HepG2 (cell line): ENCODE results near the gene DNAI4. TPM values are rescaled to one million over a fixed set of nuclear protein-coding genes. Genes with fewer than 3 reads are reported as not detected.

Experiments used
- AKNA ChIP-seq: sonication (generic); formaldehyde crosslinking; IDR thresholded peaks from 2 replicates; pipeline ENCODE4 v1.4.0; 2020; ENCODE audit warnings: missing genetic modification reagents, borderline replicate concordance
- ATF6 ChIP-seq: sonication (generic); formaldehyde crosslinking; conservative IDR thresholded peaks from 2 replicates; pipeline ENCODE4 v1.4.0; 2020; ENCODE audit warnings: missing genetic modification reagents
- HMGXB4 ChIP-seq, 2 experiments: sonication (generic) in 1 of 2; formaldehyde crosslinking in 1 of 2; IDR thresholded peaks; 2 replicates each; pipeline versions ENCODE4 v1.4.0 to v1.6.1; 2018 to 2020; ENCODE audit warnings: missing genetic modification reagents in 2 of 2, borderline replicate concordance in 1 of 2, low read depth in 1 of 2, mild to moderate bottlenecking in 1 of 2, missing biosample characterization in 1 of 2
- MAFF ChIP-seq: IDR thresholded peaks from 2 replicates; pipeline ENCODE4 v1.6.1; 2011; ENCODE audit warnings: low read depth, low read length, improper control_type of control experiment
- MAFG ChIP-seq: sonication (generic); formaldehyde crosslinking; IDR thresholded peaks from 2 replicates; pipeline ENCODE4 v1.5.1; 2020; ENCODE audit warnings: mild to moderate bottlenecking, missing genetic modification reagents
- RERE ChIP-seq: IDR thresholded peaks from 2 replicates; pipeline ENCODE4 v1.6.1; 2016; ENCODE audit warnings: low read depth, missing genetic modification reagents, missing compliant biosample characterization
- STAG1 ChIP-seq: sonication (generic); formaldehyde crosslinking; IDR thresholded peaks from 2 replicates; pipeline ENCODE4 v1.4.0; 2020; ENCODE audit warnings: missing genetic modification reagents
- TFAP4 ChIP-seq: sonication (generic); IDR thresholded peaks from 2 replicates; pipeline ENCODE4 v1.6.1; 2016; ENCODE audit warnings: low read depth, borderline replicate concordance
- ZBTB7B ChIP-seq: sonication (generic); formaldehyde crosslinking; IDR thresholded peaks from 2 replicates; pipeline ENCODE4 v1.4.0; 2020; ENCODE audit warnings: missing genetic modification reagents
- ZNF550 ChIP-seq: sonication (generic); formaldehyde crosslinking; IDR thresholded peaks from 2 replicates; pipeline ENCODE4 v1.4.0; 2020; ENCODE audit warnings: mild to moderate bottlenecking, missing genetic modification reagents, borderline replicate concordance
- ZNF781 ChIP-seq: sonication (generic); formaldehyde crosslinking; IDR thresholded peaks from 2 replicates; pipeline ENCODE4 v1.5.1; 2020; ENCODE audit warnings: borderline replicate concordance, mild to moderate bottlenecking, missing genetic modification reagents; ENCODE audit errors: not compliant biosample characterization
- polyA plus RNA-seq, 8 experiments: library from polyadenylated mRNA; depleted of rRNA in 3 of 8; stranded (reverse) in 7 of 8; unstranded in 1 of 8; fragments of >200 nt; fragmentation: Illumina TruSeq in 4 of 8; extraction: Trizol in 4 of 8; gene quantifications; 2 replicates each; pipeline versions ENCODE4 v1.2.1 to v1.2.3, GENCODE V29; 2011 to 2016; ENCODE audit warnings: low read depth in 4 of 8, missing spikeins in 1 of 8, mixed read lengths in 1 of 8; ENCODE audit not compliant: insufficient read depth in 1 of 8
- total RNA-seq, 5 experiments: library from RNA; depleted of rRNA; stranded (reverse); fragments of >200 nt; fragmentation: Illumina TruSeq; extraction: Trizol; gene quantifications; 2 replicates each; pipeline ENCODE4 v1.2.3, GENCODE V29; 2016; ENCODE audit warnings: low read depth in 1 of 5

Gene DNAI4
- total and polyA plus RNA-seq, 2 of the 13 experiments (the other 11 are each of a cell fraction or from before 2014, with no cell fraction given), result 0.04 to 0.08 TPM

GRCh38 chr1:66924756-66925557, at the start of gene DNAI4, which contains the start of gene MIER1 (continued):
- TF ChIP-seq RERE (CRISPR knock-in tag), result no peak
- TF ChIP-seq ZNF550, result no peak
- TF ChIP-seq ZBTB7B (CRISPR knock-in tag), result no peak
- no peak for TF ChIP-seq ZNF781
- no peak for TF ChIP-seq ATF6 (CRISPR knock-in tag)
- no peak for TF ChIP-seq AKNA (CRISPR knock-in tag)
- no peak for TF ChIP-seq STAG1 (CRISPR knock-in tag)
- TF ChIP-seq HMGXB4 (CRISPR knock-in tag; IDR thresholded peaks at IDR 0.05; ENCODE audit: borderline replicate concordance in 1 of 2, low read depth in 1 of 2), result peak; percentile 46 to 81; a peak in 2 of 4 replicates
- TF ChIP-seq MAFF, result no peak
- no peak for TF ChIP-seq MAFG (CRISPR knock-in tag)
- TF ChIP-seq TFAP4, result no peak
